AG09319 (cell line): ENCODE results near the gene COX20.

ENCODE experiments used
- DNase-seq: peaks from one replicate; pipeline ENCODE4 v3.0.0-alpha.2; 2010; ENCODE audit warnings: low read depth; ENCODE audit errors: extremely low read depth
- TF ChIP-seq, protein P1 (sequence below): IDR thresholded peaks from 2 replicates; pipeline ENCODE4 v1.5.1; 2011; ENCODE audit warnings: low read depth, mild to moderate bottlenecking, inconsistent platforms, low read length, moderate library complexity

Gene COX20, protein sequence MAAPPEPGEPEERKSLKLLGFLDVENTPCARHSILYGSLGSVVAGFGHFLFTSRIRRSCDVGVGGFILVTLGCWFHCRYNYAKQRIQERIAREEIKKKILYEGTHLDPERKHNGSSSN

GRCh38 chr1:244835276-244836134 is at the start of gene COX20:
TSS of gene COX20 (plus strand) at chr1:244835658. CDS start at chr1:244835715, 57 bp downstream.
- TF ChIP-seq, protein P1, sequence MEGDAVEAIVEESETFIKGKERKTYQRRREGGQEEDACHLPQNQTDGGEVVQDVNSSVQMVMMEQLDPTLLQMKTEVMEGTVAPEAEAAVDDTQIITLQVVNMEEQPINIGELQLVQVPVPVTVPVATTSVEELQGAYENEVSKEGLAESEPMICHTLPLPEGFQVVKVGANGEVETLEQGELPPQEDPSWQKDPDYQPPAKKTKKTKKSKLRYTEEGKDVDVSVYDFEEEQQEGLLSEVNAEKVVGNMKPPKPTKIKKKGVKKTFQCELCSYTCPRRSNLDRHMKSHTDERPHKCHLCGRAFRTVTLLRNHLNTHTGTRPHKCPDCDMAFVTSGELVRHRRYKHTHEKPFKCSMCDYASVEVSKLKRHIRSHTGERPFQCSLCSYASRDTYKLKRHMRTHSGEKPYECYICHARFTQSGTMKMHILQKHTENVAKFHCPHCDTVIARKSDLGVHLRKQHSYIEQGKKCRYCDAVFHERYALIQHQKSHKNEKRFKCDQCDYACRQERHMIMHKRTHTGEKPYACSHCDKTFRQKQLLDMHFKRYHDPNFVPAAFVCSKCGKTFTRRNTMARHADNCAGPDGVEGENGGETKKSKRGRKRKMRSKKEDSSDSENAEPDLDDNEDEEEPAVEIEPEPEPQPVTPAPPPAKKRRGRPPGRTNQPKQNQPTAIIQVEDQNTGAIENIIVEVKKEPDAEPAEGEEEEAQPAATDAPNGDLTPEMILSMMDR: no peak; the same call in 1 of the 2 replicates
- peak; percentile 75 for DNase-seq

- DNase-seq: no peak
- TF ChIP-seq, protein P1: no peak
Observed at GRCh38 chr1:244788493-244789275, 46.8 kb upstream of the COX20 start.

- no peak for DNase-seq
- TF ChIP-seq, protein P1: no peak
Observed at GRCh38 chr1:244789276-244789580, 46.2 kb upstream of the COX20 start.

- no peak for DNase-seq
- TF ChIP-seq, protein P1: no peak
Observed at GRCh38 chr1:244789731-244790130, 45.7 kb upstream of the COX20 start.

GRCh38 chr1:244791061-244791460 is 44.4 kb upstream of the COX20 start:
- TF ChIP-seq, protein P1: no peak
- no peak for DNase-seq

DNA sequence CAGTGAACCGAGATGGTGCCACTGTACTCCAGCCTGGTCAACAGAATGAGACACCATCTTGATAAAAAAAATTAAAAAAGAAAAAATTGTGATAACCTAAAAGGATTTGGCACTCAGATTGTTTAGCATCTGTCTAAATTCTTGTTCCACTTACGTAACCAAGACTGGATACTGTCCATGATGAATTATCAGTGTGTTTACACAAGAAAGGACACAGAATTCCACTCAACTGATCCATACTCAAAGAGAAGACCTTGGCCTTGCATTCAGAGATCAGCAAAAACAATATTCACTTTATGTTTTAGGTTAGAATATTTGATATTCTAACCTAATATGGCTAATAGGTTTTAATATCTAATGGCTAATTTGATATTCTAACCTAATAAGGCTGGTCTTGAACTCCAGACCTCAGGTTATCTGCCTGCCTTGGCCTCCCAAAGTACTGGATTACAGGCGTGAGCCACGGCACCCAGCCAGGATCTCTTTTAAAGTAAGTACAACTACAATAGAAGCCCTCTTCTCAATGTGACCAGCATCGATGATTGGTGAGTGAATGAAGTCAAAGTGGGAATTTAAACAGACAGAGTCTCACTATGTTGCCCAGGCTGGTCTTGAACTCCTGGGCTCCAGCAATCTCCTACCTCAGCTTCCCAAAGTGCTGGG is 43.1 kb upstream of the COX20 start:
- TF ChIP-seq, protein P1: no peak
- peak; percentile 23 for DNase-seq
